ENCODE results near the gene IHH.

The IHH gene

GRCh38 chr2:219060821-219061791 lies at the start of gene IHH:
TSS of gene IHH (minus strand) at chr2:219060921. CDS start at chr2:219060467, 454 bp downstream.
- H3K27me3 Mint-ChIP-seq = peaks cover 56% of the 10 kb centered on the region
- H3K4me1 Mint-ChIP-seq = peaks cover 20% of the 10 kb centered on the region
- no peak within 1 kb of the TSS for H3K27ac Mint-ChIP-seq
- peaks cover 2% of the 10 kb centered on the region for H3K36me3 Mint-ChIP-seq (ENCODE audit: low read depth)
- peak; percentile 12 for DNase-seq
- H3K4me3 Mint-ChIP-seq = peak within 1 kb of the TSS; percentile 33
- ATAC-seq = no peak
- H3K9me3 Mint-ChIP-seq = no peaks in the 10 kb centered on the region

- Mint-ChIP-seq H3K36me3 (ENCODE audit: low read depth) (peaks cover 6% of the 10 kb centered on the region), H3K27me3 (no peaks in the 10 kb centered on the region), H3K4me3 (no peak overlapping the region), H3K27ac (peak overlapping the region; percentile 25), H3K4me1 (peaks cover 59% of the 10 kb centered on the region), H3K9me3 (no peaks in the 10 kb centered on the region)
- ATAC-seq = peak; percentile 93
- peak; percentile 67 for DNase-seq
Measured at GRCh38 chr2:219109471-219109870, 48.8 kb upstream of the IHH start.

GRCh38 chr2:219107758-219108157 lies 47.0 kb upstream of the IHH start:
- ATAC-seq (no peak), DNase-seq (no peak)
- H3K36me3 Mint-ChIP-seq (ENCODE audit: low read depth) = peaks cover 8% of the 10 kb centered on the region
- no peak overlapping the region for H3K27ac Mint-ChIP-seq
- no peaks in the 10 kb centered on the region for H3K9me3 Mint-ChIP-seq
- no peaks in the 10 kb centered on the region for H3K27me3 Mint-ChIP-seq
- peaks cover 65% of the 10 kb centered on the region for H3K4me1 Mint-ChIP-seq
- H3K4me3 Mint-ChIP-seq = no peak overlapping the region

- peaks cover 8% of the 10 kb centered on the region for H3K36me3 Mint-ChIP-seq (ENCODE audit: low read depth)
- no peak overlapping the region for H3K4me3 Mint-ChIP-seq
- no peaks in the 10 kb centered on the region for H3K9me3 Mint-ChIP-seq
- H3K4me1 Mint-ChIP-seq = peaks cover 59% of the 10 kb centered on the region
- ATAC-seq (no peak), DNase-seq (no peak)
- H3K27ac Mint-ChIP-seq = no peak overlapping the region
- no peaks in the 10 kb centered on the region for H3K27me3 Mint-ChIP-seq
Measured at GRCh38 chr2:219106251-219106650, 45.5 kb upstream of the IHH start.

GRCh38 chr2:219104107-219105035 lies 43.6 kb upstream of the IHH start:
- no peaks in the 10 kb centered on the region for H3K9me3 Mint-ChIP-seq
- H3K4me1 Mint-ChIP-seq = peaks cover 47% of the 10 kb centered on the region
- no peaks in the 10 kb centered on the region for H3K27me3 Mint-ChIP-seq
- ATAC-seq (peak; percentile 64), DNase-seq (no peak)
- peak overlapping the region; percentile 83 for H3K27ac Mint-ChIP-seq
- H3K36me3 Mint-ChIP-seq (ENCODE audit: low read depth) = peaks cover 8% of the 10 kb centered on the region
- H3K4me3 Mint-ChIP-seq = peak overlapping the region; percentile 31

- H3K27me3 Mint-ChIP-seq = no peaks in the 10 kb centered on the region
- ATAC-seq (peak; percentile 49), DNase-seq (no peak)
- peaks cover 8% of the 10 kb centered on the region for H3K4me1 Mint-ChIP-seq
- H3K4me3 Mint-ChIP-seq = no peak overlapping the region
- H3K27ac Mint-ChIP-seq = no peak overlapping the region
- H3K9me3 Mint-ChIP-seq = no peaks in the 10 kb centered on the region
- peaks cover 2% of the 10 kb centered on the region for H3K36me3 Mint-ChIP-seq (ENCODE audit: low read depth)
Measured at GRCh38 chr2:219099329-219099728, 38.6 kb upstream of the IHH start.

- ATAC-seq (no peak), DNase-seq (no peak)
- H3K27me3 Mint-ChIP-seq = no peaks in the 10 kb centered on the region
- no peaks in the 10 kb centered on the region for H3K4me1 Mint-ChIP-seq
- H3K27ac Mint-ChIP-seq = no peak overlapping the region
- H3K9me3 Mint-ChIP-seq = no peaks in the 10 kb centered on the region
- H3K36me3 Mint-ChIP-seq (ENCODE audit: low read depth) = peaks cover 3% of the 10 kb centered on the region
- H3K4me3 Mint-ChIP-seq = no peak overlapping the region
Measured at GRCh38 chr2:219095406-219095935, 34.8 kb upstream of the IHH start.

- Mint-ChIP-seq H3K4me3 (no peak overlapping the region), H3K36me3 (ENCODE audit: low read depth) (peaks cover 3% of the 10 kb centered on the region), H3K27me3 (no peaks in the 10 kb centered on the region), H3K9me3 (no peaks in the 10 kb centered on the region), H3K27ac (no peak overlapping the region), H3K4me1 (no peaks in the 10 kb centered on the region)
- no peak for DNase-seq
- no peak for ATAC-seq
Measured at GRCh38 chr2:219094171-219094570, 33.5 kb upstream of the IHH start.

GRCh38 chr2:219090436-219091299 lies 29.9 kb upstream of the IHH start:
- Mint-ChIP-seq H3K9me3 (no peaks in the 10 kb centered on the region), H3K4me3 (no peak overlapping the region), H3K36me3 (ENCODE audit: low read depth) (peaks cover 6% of the 10 kb centered on the region), H3K27ac (no peak overlapping the region), H3K4me1 (peaks cover 8% of the 10 kb centered on the region), H3K27me3 (no peaks in the 10 kb centered on the region)
- ATAC-seq = no peak
- DNase-seq = no peak

- Mint-ChIP-seq H3K27me3 (no peaks in the 10 kb centered on the region), H3K9me3 (no peaks in the 10 kb centered on the region), H3K36me3 (ENCODE audit: low read depth) (peaks cover 6% of the 10 kb centered on the region), H3K4me3 (no peak overlapping the region), H3K4me1 (peaks cover 8% of the 10 kb centered on the region), H3K27ac (no peak overlapping the region)
- DNase-seq (no peak), ATAC-seq (no peak)
Measured at GRCh38 chr2:219089330-219089729, 28.6 kb upstream of the IHH start.

- Mint-ChIP-seq H3K27me3 (no peaks in the 10 kb centered on the region), H3K4me3 (no peak overlapping the region), H3K36me3 (ENCODE audit: low read depth) (peaks cover 3% of the 10 kb centered on the region), H3K4me1 (peaks cover 8% of the 10 kb centered on the region), H3K9me3 (no peaks in the 10 kb centered on the region), H3K27ac (no peak overlapping the region)
- DNase-seq (no peak), ATAC-seq (no peak)
Measured at GRCh38 chr2:219087848-219088247, 27.1 kb upstream of the IHH start.

- no peak for DNase-seq
- Mint-ChIP-seq H3K9me3 (no peaks in the 10 kb centered on the region), H3K4me1 (peaks cover 8% of the 10 kb centered on the region), H3K4me3 (no peak overlapping the region), H3K27ac (no peak overlapping the region), H3K27me3 (no peaks in the 10 kb centered on the region), H3K36me3 (ENCODE audit: low read depth) (peaks cover 3% of the 10 kb centered on the region)
- no peak for ATAC-seq
Measured at GRCh38 chr2:219087361-219087760, 26.6 kb upstream of the IHH start.

- Mint-ChIP-seq H3K9me3 (no peaks in the 10 kb centered on the region), H3K27me3 (no peaks in the 10 kb centered on the region), H3K4me1 (peaks cover 8% of the 10 kb centered on the region), H3K27ac (no peak overlapping the region), H3K36me3 (ENCODE audit: low read depth) (peaks cover 3% of the 10 kb centered on the region), H3K4me3 (no peak overlapping the region)
- no peak for ATAC-seq
- DNase-seq = no peak
Measured at GRCh38 chr2:219086196-219086595, 25.5 kb upstream of the IHH start.

GRCh38 chr2:219084791-219085190 lies 24.1 kb upstream of the IHH start:
- Mint-ChIP-seq H3K27ac (no peak overlapping the region), H3K4me1 (peaks cover 8% of the 10 kb centered on the region), H3K36me3 (ENCODE audit: low read depth) (peaks cover 3% of the 10 kb centered on the region), H3K4me3 (no peak overlapping the region), H3K27me3 (no peaks in the 10 kb centered on the region), H3K9me3 (no peaks in the 10 kb centered on the region)
- no peak for DNase-seq
- ATAC-seq = no peak
